Hepatocyte (in vitro differentiated cells): Measurements from ENCODE around the gene ARHGAP22.

ENCODE experiments used
- CTCF ChIP-seq: fragments of 200-600 bp; sonication (generic); IDR thresholded peaks from 2 replicates; pipeline ENCODE4 v1.5.1; 2016; ENCODE audit warnings: antibody characterized with exemption, mild to moderate bottlenecking; ENCODE audit not compliant: poor library complexity
- EZH2 ChIP-seq: fragments of 200-600 bp; sonication (generic); IDR thresholded peaks from 2 replicates; pipeline ENCODE4 v1.6.1; 2016; ENCODE audit warnings: antibody characterized with exemption, mild to moderate bottlenecking, borderline replicate concordance
- EZH2phosphoT487 ChIP-seq: fragments of 200-600 bp; sonication (generic); IDR thresholded peaks from one replicate; pipeline ENCODE4 v1.6.1; 2018; ENCODE audit warnings: antibody characterized with exemption, mild to moderate bottlenecking, low read depth, moderate library complexity; ENCODE audit not compliant: unreplicated experiment, severe bottlenecking

- no peak for TF ChIP-seq CTCF
- TF ChIP-seq EZH2phosphoT487 = no peak
- TF ChIP-seq EZH2 = no peak
These were observed 8.1 kb upstream of the ARHGAP22 start for GRCh38 chr10:48613016-48613415.
